NCI-H128 (cell line): Measurements from ENCODE around the gene AEBP1.

Source experiments
- DNase-seq: peaks from one replicate; lab custom pipeline; 2025; ENCODE audit not compliant: unreplicated experiment; lab: John Stamatoyannopoulos, UW

AEBP1 gene

DNA sequence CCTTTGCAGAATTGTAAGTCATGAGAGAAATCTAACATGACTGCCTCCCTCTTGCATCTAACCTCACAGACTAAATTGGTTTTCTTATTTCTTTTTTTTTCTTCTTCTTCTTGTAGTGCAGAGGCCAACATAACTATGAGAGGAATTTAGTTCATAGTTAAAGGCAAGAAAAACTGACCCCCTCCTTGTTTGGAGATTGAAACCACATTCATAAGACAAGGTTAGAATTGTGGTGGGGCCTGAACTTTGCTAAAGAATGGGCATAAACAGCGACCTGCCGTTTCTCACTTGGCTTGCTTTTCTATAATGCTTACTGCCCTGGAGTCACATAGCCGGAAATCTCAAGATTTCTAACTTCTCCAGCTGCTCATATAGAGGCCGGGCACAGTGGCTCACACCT lies 19.4 kb upstream of the AEBP1 start:
- DNase-seq = no peak

DNA sequence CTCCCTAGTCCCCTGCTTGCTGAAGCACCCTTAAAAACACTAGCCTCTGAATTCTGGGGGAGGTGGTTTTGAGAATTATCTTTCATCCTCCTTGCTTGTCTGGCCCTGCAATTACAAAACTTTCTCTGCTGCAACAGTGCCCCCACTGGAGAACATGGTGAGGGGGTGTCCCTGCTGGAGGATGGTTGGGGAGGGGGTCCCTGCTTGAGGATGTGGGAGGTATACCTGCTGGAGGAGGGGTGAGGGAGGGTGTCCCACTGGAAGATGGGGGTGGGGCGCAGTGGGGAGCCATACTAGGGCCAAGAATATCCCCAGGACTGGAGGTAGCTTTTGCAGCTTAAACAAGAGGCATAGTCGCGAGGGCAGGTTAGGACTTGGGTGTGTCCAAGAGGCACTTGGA lies 18.6 kb upstream of the AEBP1 start:
- DNase-seq = no peak

DNA sequence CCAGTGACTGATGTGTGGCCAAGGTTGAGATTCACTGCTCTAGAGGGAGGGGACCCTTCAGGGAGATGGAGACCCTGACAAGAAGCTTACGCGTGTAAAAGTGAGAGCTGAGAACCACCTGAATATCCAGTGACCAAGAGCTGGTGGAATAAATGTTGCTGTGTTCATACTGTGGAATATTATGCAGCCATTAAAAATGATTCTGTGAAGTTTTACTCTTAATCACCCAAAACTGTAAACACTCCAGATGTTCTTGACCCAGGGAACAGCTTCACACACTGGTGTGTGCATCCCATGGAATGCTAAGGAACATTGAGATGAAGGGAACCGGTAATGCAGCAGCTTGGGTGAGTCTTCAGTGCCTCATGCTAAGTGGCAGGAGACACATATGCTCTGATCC lies 17.5 kb upstream of the AEBP1 start:
- DNase-seq = no peak

DNA sequence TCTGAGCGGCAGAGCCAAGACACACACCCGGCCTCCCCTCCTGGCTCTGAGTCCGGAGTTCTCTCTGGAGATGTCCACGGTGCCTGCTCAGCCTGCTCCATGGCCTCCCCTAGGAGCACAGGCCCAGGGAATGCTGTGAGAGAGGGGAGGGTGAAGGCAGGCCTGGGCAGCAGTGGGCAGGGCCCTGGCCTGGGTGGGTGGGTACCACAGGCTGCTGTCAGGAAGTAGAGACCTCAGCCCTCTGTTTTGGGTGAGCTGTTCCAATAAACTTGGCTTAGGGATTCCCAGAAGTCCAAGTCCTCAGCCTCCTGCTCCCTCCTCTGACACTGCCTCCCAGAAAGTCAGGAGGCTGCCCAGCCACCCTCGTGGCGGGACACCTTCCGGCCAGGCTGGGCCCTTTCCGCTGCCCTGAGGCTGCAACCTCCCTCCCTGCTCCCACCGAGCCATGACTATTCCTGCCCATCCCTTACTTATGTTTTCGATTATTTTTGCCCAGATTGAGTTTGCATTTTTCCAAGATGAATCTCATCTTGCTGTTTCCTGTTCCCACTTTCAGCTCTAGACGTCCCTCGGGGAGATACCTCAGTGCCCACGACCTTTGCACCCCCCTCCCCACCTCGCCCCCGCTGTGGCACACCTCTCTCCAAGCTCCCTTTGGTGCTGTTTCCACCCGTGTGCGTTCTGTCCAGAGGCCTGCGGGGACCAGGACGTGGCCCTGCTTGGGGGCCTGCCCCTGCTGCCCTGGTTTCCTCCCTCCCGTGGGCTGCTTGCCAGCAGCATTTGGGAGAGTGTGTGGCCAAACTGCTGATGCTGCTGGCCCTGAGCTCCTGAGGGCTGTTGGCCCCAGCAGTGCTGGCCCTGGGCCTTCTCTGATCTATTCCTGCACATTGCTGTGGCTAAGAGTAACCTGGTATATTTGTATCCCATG lies 16.0 kb upstream of the AEBP1 start:
- no peak for DNase-seq

DNA sequence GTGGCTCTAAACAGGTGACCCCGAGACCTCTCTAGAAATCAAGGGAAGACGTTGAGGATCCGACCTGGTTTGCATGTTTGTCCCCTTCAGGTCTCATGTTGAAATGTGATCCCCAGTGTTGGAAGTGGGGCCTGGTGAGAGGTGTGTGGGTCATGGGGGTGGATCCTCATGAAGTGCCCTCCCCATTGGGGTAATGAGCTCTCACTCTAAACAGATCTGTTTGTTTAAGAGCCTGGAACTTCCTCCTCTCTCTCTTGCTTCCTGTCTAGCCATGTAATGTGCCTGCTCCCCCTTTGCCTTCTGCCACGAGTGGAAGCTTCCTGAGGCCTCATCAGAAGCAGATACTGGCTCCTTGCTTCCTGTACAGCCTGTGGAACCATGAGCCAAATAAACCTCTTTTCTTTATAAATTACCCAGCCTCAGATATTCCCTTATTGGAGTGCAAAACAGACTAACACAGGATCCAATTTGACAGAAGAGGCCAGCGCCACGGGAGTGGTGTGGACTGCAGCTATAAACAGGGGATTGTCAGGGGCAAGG lies 11.0 kb upstream of the AEBP1 start:
- no peak for DNase-seq

DNA sequence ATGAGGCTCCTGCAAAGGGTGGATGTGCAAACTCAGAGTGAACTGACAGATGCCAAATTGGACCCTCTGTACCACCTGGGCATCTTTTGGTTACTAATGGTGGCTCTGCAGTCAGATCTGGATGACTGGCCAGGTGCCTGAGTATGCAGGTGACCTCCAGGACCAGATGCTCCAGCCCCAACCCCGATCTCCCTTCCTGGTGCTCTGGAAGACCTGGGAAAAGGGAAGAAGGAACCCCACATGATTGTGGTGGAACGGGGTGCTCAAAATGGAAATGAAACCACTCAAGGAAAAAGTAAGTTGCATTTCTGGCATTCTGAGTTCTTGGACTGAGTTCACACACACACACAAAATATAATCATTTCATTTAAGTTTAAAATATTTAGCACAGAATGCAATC lies 9.8 kb upstream of the AEBP1 start:
- DNase-seq = no peak

DNA sequence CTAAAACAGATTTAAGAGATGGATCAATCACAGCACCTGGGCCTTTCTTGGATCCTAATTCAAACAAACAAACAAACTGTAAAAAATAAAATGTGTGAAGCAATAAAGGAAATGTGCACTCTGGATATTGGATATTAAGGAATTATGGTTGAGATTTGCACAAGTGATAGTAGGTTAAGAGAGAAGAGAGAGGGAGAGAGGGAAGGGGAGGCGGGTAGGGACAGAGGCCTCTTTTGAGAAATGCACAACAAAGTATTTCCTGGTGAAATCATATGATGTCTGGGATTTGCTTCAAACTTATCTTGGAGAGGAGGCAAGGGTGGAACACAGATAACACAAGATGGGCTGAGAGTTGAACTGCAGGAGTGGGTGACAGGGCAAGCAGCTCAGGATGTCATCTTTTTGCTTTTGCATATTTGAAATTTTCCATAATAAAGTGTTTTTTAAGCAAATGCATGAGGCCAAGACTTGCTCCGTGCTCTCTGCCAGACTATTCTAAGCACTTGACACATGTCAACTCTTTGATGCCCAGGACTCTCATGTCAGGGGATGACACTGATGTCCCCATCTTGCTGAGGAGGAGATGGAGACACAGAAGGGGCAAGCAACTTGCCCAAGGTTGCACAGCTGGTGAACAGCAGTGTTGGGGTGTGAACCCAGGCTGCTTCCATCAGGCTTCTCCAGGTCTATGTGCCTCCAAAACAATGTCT lies 9.1 kb upstream of the AEBP1 start:
- DNase-seq = no peak

DNA sequence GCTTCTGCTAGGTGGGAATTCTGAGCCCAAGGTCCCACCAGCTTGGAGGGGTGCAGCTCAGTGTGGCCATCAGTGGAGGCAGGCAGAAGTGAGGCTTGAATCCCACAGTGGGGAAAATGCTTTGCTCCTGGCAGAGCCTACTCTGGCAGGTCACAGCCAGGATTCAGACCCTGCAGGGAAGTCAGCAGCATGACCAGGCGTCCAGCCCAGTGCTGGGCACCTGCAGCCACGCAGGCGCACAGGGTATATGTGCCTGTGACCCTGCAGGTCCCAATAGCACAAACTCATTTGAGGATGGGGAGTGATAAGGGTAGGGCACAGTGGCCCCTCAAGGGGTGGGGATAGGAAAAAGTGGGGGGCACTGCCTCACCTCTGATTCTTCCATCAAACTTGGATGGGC lies 8.4 kb upstream of the AEBP1 start:
- DNase-seq = no peak

DNA sequence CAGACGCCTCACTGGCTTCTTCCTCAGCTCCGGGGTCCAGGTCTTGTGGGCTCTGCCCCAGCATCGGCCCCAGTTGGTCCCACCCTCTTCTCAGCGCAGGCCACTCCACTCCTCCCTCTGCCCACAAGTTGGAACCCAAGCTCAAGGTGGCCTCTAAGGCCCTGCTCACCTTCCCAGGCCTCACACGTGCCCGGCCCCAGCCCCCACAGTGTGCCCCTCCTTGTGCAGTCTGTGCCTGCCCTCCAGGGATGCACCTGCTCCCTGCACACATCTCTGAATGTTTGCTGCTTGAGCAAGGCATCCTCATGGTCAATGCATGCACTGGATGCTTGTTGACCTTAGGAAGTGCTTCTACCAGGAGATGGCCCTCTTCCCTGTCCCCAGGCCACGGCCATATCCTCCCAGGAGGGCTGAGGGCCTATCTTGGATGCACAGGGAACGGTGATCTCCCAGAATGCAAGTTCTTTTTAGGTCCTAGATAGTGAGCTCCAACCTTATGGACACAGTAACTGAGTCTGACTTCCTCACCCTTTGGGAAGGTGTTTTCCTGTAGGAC lies 7.7 kb upstream of the AEBP1 start:
- no peak for DNase-seq

DNA sequence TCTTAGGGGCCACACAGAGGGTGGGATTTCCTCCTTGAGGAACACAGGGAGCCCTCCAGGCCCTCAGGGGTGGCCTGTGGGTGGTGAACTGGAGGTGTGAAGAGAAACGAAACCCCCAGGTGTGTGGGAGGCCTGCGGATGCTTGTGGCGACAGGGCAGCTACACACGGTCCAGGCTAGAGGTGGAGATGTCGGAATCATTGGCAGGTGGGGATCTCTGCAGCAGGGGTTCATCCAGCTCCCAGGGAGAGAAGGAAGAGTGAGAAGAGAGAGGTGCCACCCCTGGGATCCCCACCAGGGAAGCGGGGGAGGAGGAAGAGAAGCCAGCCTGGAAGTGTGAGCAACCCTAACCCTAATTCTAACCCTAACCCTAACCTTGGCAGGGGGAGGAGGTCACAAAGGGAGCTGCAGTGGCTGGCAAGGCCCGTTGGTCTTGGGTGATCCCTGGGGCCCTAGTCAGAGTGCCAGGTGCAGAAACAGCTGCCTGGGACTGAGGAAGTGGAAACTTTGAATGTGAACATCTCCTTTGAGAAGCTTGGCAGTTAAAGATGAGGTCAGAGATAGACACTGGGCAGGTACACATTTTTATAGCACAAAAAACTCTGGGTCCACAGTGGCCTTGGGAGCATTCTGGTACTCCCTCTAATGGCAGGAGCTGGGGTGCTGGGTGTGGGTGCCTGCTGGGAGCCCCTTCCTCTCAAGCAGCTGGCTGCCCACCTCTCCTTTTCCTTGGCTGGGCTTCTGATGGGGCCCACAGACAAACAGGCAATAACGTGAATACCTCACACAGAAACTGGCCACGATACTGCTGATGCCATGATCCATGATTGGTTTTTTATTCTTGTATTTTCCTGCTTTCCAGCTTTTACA lies 6.8 kb upstream of the AEBP1 start:
- no peak for DNase-seq

DNA sequence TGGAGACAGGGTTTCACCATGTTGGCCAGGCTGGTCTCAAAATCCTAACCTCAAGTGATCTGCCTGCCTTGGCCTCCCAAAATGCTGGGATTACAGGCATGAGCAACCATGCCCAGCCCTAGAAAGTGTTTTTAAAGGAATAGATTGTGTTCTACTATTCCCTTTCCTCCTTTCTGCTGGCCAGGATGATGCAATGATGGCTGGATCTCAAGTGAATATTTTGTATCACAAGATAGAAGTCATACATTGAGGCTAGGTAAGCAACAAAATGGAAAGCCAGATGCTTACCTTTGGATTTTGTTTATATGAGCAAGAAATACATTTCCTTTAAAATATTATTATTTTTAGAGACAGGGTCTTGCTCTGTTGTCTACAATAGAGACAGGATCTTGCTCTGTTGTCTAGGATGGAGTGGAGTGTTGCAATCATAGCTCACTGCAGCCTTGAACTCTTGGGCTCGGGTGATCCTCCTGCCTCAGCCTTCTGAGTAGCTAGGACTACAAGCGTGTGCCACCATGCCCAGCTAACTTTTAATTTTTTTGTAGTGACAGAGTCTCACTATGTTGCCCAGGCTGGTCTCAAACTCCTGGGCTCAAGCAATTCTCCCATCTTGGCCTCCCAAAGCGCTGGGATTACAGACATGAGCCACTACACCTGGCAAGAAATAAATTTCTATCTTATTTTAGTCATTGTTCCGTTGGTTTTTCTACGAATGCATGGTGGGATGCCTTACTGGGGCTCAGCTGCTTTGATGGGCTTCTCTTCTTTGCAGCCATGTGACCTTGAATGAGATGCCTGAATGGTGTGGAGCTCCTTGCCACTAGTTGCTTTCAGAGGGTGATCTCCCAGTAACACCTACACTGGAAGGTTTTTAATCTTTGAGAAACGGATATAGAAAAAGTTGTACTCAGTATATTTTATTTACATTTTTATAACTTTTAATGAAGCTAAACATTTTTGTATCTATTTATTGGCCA lies 5.8 kb upstream of the AEBP1 start:
- DNase-seq = no peak

DNA sequence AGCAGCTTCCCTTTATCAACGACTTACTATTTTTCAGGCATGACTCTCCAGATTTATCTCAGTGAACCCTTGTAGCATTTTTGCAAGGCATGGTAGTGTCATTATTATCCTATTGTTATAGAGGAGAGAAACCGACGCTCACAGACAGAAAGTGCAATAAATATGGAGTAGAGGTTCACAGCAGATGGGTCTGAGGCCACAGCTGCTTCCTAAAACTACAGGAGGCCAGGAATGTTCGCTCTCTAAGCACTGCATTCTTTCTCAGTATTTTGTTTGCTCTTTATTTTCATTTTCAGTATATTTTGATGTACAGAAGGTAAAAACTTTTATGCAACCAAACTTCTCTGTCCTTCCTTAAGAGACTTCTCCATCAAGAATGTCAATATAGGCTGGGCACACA lies 4.5 kb upstream of the AEBP1 start:
- no peak for DNase-seq

DNA sequence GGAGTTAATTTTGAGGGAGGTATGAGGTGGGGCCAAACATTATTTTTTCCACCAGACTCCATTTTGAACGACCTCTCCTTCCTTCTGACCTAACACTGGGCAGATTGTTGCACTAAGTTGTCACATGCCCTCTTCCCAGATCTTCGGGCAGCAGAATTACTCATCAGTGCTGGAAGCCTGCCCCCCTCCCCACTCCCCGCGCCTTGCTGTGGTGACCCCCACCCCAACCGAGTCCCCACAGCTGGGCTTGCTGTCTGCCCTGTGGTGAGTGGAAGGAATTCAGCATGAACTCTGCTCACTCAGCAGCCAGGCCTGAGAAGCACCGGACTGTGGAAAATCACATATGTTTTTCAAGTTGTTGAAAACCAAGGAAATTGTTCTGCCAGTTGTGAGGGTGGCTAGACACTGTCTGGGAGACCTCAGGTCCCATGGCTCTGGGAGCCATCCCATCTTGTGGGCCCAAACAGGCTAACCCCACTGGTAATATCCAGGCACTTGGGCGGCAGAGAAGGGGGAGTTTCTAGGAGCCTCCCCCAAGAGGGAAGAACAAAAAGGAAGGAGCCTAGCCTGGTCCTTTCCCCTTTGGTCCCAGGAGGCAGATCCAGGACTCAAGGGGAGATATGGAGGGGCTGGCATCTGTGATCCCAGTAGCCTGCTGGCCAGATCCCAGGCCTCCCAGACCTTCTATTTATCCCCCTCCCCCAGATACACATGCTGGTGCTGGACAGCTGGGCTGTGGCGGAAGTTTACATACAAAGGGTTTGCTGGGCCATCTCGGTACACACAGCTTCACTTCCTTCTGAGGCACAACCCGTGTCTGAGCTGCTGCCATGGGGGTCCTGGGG lies 3.5 kb upstream of the AEBP1 start:
- no peak for DNase-seq

DNA sequence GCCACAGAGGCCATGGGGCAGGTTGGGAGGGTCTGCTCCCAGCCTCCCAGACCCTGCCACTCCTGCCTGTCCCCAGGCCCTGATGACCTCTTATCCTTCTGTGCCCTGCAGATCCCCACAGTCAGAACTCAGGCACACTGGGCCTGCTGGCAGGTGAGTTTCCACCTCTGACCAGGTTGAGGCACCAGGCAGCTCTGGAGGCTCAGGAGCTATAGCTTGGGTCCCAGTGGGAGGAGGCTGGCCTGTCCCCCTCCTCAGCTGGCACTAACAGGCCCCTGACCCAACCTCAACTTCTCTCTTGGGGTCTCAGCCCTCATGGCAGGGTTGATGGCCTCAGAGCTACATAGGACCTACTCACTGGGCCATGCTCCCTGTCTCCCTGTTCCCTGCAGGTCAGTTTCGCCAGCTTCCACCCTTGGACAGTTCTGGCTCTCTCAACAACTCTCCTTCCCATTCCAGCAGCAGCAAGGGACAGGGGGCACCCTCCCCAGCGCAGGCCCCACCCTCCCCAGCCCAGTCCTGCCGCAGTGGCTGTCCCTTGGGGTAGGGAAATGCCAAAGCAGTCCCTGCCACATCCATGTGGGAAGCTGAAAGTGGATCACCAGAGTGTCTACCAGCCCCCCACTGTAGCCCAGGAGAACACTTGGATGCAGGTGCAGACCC lies 2.7 kb upstream of the AEBP1 start:
- no peak for DNase-seq

DNA sequence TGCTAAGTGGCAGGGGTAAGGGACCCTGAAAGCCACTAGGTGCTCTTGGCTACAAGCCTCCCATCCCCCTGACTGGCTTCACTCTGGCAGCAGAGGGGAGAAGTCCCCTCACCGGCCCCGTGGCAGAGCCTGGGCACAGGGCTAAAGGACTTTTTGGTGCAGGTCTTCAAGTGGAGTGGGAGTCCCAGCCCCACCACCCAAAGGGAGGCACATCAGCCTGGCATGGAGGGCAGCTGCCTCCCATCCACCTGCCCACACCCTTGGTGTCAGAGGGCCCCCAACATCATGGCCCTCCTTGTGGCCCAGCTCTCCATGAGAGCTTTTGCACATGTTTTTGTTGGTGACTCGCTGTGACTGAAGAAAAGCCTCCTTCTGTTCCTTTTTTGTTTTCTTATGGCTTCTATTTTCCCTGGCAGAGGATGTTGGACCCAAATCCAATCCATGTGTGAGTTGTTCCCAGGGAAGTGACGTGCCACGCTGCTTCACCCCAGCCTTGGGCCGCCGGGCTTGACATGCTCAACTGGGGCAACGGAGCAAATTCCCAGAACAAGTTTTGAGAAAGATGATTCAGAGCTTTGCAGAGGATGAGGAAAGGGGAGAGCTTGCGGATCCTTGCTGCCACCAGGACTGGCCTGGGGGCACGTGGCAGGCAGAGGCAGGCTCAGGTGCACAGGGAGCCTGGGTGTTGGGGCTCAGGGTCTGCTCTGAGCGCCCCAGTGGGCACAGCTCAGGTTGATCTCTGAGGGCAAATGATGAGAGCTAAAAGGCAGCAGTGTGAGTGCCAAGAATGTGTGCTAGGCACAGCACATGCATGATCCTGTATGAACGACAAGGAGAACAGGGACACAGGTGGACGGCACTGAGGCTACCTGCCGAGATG lies 1.9 kb upstream of the AEBP1 start:
- DNase-seq = no peak

DNA sequence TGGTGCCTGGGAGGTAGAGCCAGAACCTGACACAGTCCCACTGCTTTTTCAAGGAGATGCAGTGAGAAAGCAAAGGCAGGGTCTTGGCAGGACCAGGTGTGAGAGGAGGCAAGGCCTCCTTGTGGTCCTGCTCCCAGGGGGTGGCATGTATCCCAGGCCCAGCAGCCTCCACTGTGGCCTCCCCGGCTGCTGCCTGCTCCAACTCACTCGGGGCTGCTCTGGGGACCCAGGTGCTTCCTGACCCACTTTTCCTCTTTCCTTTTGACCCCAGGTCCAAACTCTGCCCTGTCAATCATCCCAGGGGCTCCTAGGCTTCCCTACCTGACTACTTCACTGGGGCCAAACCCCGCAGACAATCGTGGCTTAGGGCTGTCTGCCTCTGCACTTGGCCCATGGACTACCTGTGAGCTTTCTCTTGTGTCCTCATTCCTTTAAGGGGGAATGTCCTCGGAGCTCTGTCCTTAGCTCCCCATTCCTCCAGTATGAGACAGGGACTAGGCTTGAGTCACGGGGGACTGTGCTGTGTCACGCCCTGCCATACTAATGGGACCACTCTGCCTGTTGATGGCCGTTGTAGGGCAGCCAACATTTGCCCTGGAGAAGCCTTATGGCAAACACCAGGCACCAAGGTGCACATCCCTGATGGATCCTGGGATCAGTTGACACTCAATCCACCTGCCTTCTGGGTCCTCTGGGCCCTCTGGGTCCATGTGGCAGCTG lies 1.1 kb upstream of the AEBP1 start:
- DNase-seq = no peak

DNA sequence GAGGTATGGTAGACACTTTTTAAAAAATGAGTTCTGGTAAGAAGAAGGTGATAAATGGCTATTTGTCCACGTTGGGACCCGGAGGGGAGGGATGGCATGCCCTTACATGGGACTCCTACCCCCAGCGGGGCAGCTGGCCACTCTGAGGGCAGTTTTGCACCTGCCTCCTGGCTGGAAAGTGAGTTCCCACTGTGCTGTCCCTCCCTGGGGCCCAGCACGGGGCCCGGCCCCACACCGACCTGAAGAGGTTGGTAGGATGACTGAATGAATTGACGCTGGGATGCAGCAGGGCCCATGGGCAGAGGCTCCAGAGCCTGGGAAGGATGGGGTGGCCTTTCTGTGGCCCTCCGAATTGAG lies 601 bp upstream of the AEBP1 start:
- DNase-seq = no peak
